Measurements from ENCODE around the gene SPACA4. TPM values are rescaled to one million over a fixed set of nuclear protein-coding genes. Genes with fewer than 3 reads are reported as not detected.
A peak's percentile ranks its signal among the peaks of the same experiment; 100 is the strongest.

The SPACA4 gene
- polyA plus RNA-seq, 1 donor (not counting 4 experiments of a cell fraction or from before 2014, with no cell fraction given): 0.08 TPM

- Histone ChIP-seq H2AFZ (ENCODE audit: control insufficient read depth, low read length) (peak overlapping the region; percentile 89), H3K9me1 (ENCODE audit: control insufficient read depth, extremely low read depth, insufficient read depth, low read length) (no peaks in the 10 kb centered on the region), H3K9me3 (ENCODE audit: control insufficient read depth, low read depth, low read length) (no peaks in the 10 kb centered on the region), H3K27ac (ENCODE audit: control insufficient read depth, insufficient read depth, low read length) (no peak overlapping the region), H3K4me2 (ENCODE audit: control insufficient read depth, extremely low read depth, insufficient read depth, low read depth, low read length) (peak overlapping the region; percentile 77), H3K9ac (ENCODE audit: control insufficient read depth, extremely low read depth, insufficient read depth, low read length) (no peak overlapping the region), H3K4me1 (ENCODE audit: control insufficient read depth, extremely low read depth, insufficient read depth, low read length) (peaks cover 14% of the 10 kb centered on the region), H3K4me3 (ENCODE audit: control insufficient read depth in 2 of 3, extremely low read depth in 1 of 3, insufficient read depth in 2 of 3, low read depth in 1 of 3, low read length in 3 of 3) (peak overlapping the region in 1 of 3 experiments; percentile 20), H3K27me3 (ENCODE audit: control insufficient read depth, extremely low read depth, insufficient read depth, low read length) (no peaks in the 10 kb centered on the region), H3K36me3 (ENCODE audit: control insufficient read depth in 2 of 2, extremely low read depth in 1 of 2, insufficient read depth in 2 of 2, low read length in 2 of 2) (no peaks in the 10 kb centered on the region), H3K79me2 (ENCODE audit: control insufficient read depth, insufficient read depth, low read length) (no peaks in the 10 kb centered on the region), H4K20me1 (ENCODE audit: control insufficient read depth, extremely low read depth, insufficient read depth, low read length) (no peaks in the 10 kb centered on the region)
- FAIRE-seq (peak; percentile 43), DNase-seq (ENCODE audit: low read depth, low spot score) (peak; percentile 92)
- TF ChIP-seq EZH2 (IDR thresholded peaks at IDR 0.05; ENCODE audit: low read length) (no peak), CTCF (optimal IDR thresholded peaks at IDR 0.05 in 1 of 3, IDR thresholded peaks at IDR 0.05 in 1 of 3, conservative IDR thresholded peaks at IDR 0.05 in 1 of 3; ENCODE audit: extremely low read depth in 1 of 3, insufficient read depth in 2 of 3, low read length in 3 of 3) (peak; percentile 83 to 98 (median 92))
- dilution Hi-C loops (cut with MboI; ENCODE audit: extremely low pct_ligation_motif_present, low sequenced_read_pairs): no loop called here
Measured at GRCh38 chr19:48588670-48589401, 17.7 kb upstream of the SPACA4 start.

DNA sequence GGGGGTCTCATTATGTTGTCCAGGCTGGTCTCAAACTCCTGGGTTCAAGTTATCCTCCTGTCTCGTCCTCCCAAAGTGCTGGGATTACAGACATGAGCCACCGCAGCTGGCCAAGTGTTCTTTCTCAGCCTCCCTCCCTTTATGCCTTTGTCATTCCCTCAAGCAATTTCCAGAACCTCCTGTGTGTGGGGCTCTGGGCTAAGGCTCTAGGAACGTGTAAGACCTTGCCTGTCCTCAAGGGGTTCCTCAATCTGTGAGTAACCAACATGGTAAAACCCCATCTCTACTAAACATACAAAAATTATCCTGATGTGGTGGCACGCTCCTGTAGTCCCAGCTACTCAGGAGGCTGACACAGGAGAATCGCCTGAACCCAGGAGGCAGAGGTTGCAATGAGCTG is 15.5 kb upstream of the SPACA4 start:
- no peak for FAIRE-seq
- dilution Hi-C loops (cut with MboI; ENCODE audit: extremely low pct_ligation_motif_present, low sequenced_read_pairs): no loop called here
- no peak for TF ChIP-seq EZH2 (IDR thresholded peaks at IDR 0.05; ENCODE audit: low read length)
- peak in 2 of 3 experiments; percentile 17 to 36 for TF ChIP-seq CTCF (optimal IDR thresholded peaks at IDR 0.05 in 1 of 3, IDR thresholded peaks at IDR 0.05 in 1 of 3, conservative IDR thresholded peaks at IDR 0.05 in 1 of 3; ENCODE audit: extremely low read depth in 1 of 3, insufficient read depth in 2 of 3, low read length in 3 of 3)

More for the DNA sequence above, 15.5 kb upstream of the SPACA4 start:
- Histone ChIP-seq H3K9me3 (ENCODE audit: control insufficient read depth, low read depth, low read length) (no peaks in the 10 kb centered on the region), H3K4me3 (ENCODE audit: control insufficient read depth in 2 of 3, extremely low read depth in 1 of 3, insufficient read depth in 2 of 3, low read depth in 1 of 3, low read length in 3 of 3) (no peak overlapping the region), H3K9me1 (ENCODE audit: control insufficient read depth, extremely low read depth, insufficient read depth, low read length) (no peaks in the 10 kb centered on the region), H3K4me2 (ENCODE audit: control insufficient read depth, extremely low read depth, insufficient read depth, low read depth, low read length) (no peak overlapping the region), H3K79me2 (ENCODE audit: control insufficient read depth, insufficient read depth, low read length) (no peaks in the 10 kb centered on the region), H3K27ac (ENCODE audit: control insufficient read depth, insufficient read depth, low read length) (no peak overlapping the region), H3K36me3 (ENCODE audit: control insufficient read depth in 2 of 2, extremely low read depth in 1 of 2, insufficient read depth in 2 of 2, low read length in 2 of 2) (no peaks in the 10 kb centered on the region), H3K9ac (ENCODE audit: control insufficient read depth, extremely low read depth, insufficient read depth, low read length) (no peak overlapping the region), H3K27me3 (ENCODE audit: control insufficient read depth, extremely low read depth, insufficient read depth, low read length) (no peaks in the 10 kb centered on the region), H2AFZ (ENCODE audit: control insufficient read depth, low read length) (no peak overlapping the region), H3K4me1 (ENCODE audit: control insufficient read depth, extremely low read depth, insufficient read depth, low read length) (peaks cover 10% of the 10 kb centered on the region), H4K20me1 (ENCODE audit: control insufficient read depth, extremely low read depth, insufficient read depth, low read length) (no peaks in the 10 kb centered on the region)
- DNase-seq (ENCODE audit: low read depth, low spot score): no peak
